GM12872 (cell line): ENCODE results near the gene PARP8.
A peak's percentile ranks its signal among the peaks of the same experiment; 100 is the strongest.

Experiments
- TF ChIP-seq, protein P1 (sequence below): IDR thresholded peaks from 3 replicates; pipeline ENCODE4 v1.5.1; 2011; ENCODE audit warnings: low read depth, mild to moderate bottlenecking, low read length, moderate library complexity; ENCODE audit not compliant: insufficient read depth

PARP8 gene

DNA sequence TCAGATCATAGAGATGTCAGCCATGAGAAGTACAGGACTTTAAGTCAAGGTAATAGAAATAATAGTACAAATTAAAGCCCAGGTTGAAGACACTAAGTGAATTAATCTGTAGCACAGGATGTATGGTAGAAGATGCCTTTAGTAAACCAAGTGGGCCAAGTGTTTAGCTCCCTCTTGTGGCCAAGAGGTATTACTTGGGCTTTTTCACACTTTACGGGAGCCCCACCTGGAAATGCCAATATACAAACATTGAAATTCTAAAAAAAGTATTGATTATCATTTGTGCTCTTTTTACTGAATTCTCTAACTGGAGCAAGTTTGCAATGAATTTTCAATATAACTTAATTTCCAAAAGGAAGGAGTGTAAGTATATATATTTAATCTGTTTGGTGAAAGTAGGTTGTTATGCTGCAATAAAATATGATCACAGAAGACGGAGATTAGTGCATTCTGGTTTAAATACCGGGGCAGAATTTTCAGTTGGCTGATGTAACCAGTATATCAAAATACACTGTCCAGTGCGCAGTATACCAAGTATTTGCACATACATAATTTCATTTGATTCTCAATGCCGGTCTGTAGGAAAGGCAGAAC is 84.7 kb downstream of the PARP8 start:
- TF ChIP-seq, protein P1, sequence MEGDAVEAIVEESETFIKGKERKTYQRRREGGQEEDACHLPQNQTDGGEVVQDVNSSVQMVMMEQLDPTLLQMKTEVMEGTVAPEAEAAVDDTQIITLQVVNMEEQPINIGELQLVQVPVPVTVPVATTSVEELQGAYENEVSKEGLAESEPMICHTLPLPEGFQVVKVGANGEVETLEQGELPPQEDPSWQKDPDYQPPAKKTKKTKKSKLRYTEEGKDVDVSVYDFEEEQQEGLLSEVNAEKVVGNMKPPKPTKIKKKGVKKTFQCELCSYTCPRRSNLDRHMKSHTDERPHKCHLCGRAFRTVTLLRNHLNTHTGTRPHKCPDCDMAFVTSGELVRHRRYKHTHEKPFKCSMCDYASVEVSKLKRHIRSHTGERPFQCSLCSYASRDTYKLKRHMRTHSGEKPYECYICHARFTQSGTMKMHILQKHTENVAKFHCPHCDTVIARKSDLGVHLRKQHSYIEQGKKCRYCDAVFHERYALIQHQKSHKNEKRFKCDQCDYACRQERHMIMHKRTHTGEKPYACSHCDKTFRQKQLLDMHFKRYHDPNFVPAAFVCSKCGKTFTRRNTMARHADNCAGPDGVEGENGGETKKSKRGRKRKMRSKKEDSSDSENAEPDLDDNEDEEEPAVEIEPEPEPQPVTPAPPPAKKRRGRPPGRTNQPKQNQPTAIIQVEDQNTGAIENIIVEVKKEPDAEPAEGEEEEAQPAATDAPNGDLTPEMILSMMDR, result peak; percentile 71

DNA sequence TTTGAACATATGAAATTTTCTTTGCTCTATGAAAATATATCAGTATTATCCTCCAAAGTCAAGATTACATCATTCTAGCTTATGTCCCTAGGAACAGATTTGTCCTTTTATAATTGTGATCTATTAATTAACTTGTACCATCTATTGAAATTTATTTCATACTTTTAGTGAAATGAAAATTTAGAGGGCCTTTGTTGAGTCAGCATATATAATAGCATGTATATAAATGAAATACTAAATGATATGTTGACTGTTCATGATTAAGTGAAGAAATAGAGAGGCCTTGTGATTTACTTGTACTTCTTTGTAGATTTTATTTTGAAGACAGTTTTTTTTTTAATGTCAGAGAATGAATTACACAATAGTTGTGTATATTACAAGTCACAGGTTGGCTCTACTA is 86.4 kb downstream of the PARP8 start:
- TF ChIP-seq, protein P1, result no peak

DNA sequence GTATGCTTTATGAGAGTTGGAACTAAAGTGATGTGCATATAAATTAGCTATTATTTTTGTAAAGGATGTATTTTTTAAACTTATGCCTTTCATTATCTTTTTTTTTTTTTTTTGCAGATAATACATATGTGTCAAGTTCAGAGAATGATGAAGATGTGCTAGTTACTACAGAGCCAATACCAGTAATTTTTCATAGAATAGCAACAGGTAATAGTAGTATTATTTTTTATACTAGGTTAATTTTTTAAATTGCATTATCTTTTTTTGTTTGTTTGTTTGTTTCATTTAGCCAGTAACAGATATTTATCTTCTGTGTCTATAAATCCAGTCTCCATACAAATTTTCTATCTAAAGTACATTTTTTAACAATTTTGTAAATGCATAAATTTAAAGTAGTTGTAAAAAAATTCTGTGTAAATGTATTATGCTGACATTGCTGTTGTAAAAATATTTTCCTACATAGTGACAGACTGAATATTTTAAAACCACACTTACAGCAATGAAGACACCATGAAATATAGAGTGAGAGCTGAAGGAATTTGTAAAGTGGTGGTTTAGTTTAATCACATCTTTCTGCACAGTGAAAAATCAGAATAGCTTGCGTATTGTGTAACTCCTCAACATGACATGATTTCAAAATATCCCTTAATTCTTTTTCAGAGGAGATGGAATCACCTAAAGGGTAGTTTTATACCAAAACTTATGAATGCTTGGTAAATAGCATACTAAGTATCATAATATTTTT is 93.3 kb downstream of the PARP8 start:
- TF ChIP-seq, protein P1, result no peak

DNA sequence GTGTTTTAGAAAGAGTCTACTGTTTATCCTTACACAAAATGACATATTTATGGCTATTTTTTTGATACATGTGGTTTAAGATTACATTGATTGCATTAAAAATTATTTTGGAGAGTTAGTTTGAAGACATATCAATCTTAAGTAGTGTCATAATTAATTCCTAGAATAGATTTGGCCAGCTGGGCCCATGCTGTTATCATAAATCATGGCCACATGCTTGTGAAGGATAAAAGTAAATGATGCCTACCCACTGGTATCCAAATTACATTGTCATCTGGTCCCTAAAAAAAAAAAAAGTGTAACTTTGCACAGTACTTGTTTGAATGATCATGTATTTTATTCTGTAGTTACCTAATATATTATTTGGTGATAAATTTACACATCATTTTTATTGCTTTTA is 96.9 kb downstream of the PARP8 start:
- TF ChIP-seq, protein P1, result no peak

DNA sequence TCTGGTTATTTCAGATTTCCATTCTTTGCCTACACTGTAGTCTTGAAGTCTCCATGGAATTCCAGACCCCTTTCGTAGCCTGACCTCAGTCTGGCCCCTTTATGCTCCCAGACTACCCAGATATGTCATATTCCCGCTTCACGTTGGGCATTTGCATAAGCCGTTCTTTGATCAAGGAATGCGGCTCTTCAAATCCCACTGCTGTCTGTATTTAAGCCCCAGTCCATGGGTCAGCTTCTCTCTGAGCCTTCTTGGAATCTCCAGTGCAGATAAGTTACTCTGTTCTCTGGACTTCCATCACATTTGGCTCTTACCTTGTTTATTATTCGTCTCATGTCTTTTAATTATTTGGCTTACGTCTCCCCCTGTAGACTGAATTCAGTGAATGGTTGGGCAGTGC is 97.4 kb downstream of the PARP8 start:
- TF ChIP-seq, protein P1, result no peak

DNA sequence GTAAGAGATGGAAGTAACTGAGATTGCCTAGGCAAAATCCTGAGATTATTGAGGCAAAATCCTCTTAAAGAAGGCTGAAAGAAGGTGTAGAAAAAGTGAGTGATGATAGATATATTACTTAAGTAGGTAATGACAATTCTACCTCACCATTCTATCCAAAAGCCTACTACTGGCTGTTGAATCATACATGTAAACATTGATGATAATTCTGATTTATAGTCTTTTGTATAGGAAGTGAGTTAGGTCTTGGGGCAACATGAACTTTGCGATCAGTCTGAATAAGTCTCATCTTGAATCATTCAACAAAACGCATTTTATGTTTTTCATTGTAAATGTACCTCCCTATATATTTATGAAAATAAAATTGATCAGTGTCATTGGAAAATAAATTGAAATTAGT is 99.6 kb downstream of the PARP8 start:
- TF ChIP-seq, protein P1, result no peak

DNA sequence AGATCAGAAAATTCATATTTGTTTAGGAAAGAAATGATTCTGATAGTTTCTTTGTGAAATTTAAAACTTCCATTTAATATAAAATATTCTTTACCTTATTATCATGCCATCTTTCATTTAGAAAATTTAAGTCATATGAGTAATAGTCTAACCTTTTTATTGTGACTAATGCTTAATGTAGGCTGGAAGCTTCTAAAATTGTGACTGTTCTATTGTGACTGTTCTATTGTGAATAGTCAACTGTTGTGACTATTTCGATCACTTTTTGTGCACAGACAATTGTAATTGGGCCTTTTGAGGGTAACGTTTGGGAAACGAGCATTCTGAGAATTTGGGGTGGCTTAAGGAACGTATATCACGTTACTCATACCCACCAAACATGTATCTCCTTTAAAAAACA is 100.0 kb downstream of the PARP8 start:
- TF ChIP-seq, protein P1, result no peak
